OCI-M1 (cell line): ENCODE measurements around the gene NUDT16L1.
A peak's percentile ranks its signal among the peaks of the same experiment; 100 is the strongest.

Experiments
- DNase-seq: peaks from one replicate; lab custom pipeline; 2025; lab: John Stamatoyannopoulos, UW

Gene NUDT16L1

DNA sequence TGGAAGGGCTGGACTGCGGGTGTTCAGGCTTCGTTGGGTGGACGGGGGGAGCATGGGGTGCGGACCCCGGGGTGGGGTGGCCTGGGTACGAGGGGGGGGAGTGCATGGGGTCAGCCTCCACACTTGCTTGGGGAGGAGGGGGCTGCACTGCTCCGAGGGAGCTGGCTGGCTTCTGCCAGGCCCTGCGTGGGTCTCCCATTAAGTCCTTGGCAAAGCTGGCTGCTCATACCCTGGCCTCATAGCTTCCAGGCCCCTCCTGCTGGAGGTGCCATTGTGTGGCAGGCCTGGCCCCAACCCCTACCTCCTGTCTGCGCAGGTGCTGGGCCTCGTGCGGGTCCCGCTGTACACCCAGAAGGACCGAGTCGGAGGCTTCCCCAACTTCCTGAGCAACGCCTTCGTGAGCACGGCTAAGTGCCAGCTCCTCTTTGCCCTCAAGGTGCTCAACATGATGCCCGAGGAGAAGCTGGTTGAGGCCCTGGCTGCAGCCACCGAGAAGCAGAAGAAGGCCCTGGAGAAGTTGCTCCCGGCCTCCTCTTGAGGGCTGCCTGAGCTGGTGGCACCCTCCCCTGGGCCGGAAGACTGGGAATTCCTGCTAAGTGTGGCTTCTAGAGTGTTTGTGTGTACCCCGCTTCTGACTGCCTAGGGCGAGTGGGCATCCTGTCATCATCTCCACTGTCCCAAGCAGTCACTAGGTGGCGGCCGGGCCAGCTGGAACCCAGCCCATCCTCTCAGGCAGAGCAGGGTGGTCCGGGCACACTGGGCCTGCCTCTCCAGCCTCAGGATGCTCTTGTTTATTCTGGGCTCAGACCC is 1.5 kb downstream of the NUDT16L1 start:
- peak; percentile 18 for DNase-seq

DNA sequence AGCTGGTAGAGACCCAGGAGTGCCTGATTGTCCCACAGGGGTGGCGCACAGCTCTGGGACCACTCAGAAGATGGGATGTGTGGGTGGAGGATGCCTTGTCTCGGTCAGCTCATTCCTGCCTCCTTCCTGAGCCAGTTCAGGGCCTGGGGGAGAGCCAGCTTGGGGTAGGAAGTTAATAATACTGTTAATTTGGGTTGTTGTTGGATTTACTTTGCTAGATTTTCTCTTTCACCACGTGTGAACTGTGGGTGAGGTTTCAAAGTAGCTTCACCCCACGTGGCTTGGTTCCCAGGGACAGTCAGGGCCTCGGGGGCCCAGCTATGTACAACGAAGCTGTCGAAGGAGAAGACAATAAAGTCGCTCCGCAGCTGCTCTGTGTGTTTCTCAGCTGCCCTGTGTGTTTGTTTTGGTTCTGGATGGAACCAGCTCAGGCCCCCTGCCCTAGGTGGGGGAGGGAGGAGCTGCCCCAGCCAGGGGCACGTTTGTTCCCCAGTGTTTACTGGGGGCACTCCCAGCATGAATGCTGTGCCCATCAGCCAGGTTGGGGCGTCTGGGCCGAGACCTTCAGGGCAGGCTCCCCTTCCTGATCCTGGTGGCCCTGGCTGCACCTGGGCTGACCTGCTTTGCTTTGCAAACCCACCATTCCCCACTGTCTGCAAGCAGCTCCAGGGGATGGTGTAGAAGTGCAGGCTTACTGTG is 2.3 kb downstream of the NUDT16L1 start:
- DNase-seq = no peak

GRCh38 chr16:4696172-4696904 is 3.0 kb downstream of the NUDT16L1 start:
- no peak for DNase-seq

DNA sequence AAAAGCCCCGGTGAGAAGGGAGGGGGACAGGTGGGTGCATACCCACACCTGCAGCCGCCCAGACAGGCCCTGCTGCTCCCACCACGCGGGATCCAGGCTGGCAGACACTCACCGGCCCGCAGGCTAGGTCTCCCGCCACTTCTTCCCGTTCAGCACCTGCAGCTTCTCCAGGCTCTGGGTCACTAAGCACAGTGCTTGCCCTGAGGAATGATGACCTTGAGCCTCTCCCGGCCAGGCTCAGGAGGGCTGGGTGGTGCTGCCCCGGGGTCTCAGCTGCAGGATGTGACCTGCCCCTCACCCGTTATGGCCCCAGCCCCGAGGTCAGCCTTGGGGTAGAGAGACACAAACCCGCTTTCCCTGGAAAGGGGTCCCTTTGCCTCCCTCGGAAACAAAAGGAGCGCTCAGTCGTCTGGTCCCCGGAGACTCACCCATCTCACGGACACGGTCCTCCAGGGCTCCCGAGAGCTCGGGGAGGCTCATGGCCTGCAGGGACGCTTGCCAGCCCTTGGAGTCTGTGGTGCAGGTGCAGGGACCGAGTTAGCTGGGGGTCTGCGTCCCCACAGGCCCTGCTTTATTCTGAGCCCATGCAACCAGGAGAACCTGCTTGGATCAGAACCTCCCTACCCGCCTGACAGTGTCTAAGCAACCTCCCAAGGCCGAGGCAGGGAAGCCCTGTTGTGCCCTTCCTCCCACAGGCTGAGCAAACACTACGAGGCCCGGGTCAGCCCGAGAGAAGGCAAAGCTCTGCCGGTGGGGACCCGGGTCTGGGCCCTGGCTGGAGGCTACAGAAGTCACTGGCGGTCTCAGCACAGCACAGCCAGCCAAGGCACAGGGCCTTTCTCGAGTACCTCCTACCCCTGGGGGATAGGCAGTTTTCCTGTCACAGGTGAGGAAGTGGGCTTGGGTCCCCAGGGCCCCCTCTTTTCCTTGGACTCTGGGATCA is 3.8 kb downstream of the NUDT16L1 start:
- no peak for DNase-seq

DNA sequence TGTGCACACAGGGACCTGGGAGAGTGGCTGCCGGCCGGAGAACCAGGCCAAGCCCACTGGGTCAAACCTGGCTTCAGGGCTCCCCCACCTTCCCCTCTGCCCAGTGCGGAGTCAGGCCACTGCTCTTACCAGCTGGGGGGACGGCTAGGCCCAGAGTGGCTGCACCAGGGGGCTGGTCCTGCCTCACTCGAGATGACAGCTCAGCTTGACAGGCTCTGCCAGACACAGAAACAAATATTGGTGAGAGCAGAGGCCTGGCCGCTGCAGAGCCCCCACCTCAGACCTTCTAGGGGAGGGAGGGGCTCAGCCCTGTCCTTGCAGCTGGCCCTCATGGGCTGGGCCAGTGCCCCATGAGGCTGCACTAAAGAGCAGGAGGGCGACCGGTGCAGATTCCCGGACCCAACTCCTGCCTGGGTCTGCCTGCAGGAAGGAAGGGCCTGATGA is 4.5 kb downstream of the NUDT16L1 start:
- no peak for DNase-seq

DNA sequence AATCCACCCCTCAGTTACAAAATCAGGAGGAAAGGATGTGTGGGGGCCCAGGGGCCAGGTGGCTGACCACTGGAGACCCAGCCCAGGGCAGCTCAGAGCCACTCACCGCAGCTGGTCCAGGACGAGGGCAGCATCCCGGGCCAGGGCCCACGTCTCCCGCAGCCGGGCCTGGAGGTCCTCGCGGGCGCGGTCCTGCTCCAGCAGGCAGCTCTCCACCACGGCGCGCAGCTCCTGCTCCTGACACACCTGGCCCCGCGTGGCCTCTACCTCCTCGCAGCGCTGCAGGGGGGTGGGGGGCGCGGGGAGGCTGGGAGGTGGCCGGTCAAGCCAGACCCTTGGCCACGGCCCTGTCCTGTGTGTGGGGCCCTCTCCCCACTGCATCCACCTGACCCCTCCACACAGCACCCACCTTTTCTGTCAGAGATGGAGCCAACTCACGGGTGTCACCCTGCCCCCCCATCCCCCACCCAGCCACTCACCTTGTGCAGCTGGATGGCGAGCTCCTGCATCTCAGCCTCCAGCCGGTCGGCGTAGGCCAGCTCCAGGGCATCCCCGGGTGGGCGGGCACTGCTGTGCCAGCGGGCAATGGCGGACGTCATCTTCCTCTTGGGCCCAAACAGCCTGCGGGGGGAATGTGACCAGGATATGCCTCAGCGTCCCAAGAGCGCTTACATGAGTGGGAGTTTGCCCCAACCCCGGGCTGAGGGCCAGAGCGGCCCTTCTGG is 5.1 kb downstream of the NUDT16L1 start:
- no peak for DNase-seq

GRCh38 chr16:4699046-4699556 is 5.7 kb downstream of the NUDT16L1 start:
- DNase-seq = no peak

GRCh38 chr16:4700380-4700996 is 7.1 kb downstream of the NUDT16L1 start:
- no peak for DNase-seq

GRCh38 chr16:4700997-4701743 is 7.8 kb downstream of the NUDT16L1 start:
- no peak for DNase-seq

GRCh38 chr16:4701791-4702465 is 8.6 kb downstream of the NUDT16L1 start:
- no peak for DNase-seq

- no peak for DNase-seq
Measured at GRCh38 chr16:4702466-4702808, 9.1 kb downstream of the NUDT16L1 start.

GRCh38 chr16:4703906-4704305 is 10.5 kb downstream of the NUDT16L1 start:
- DNase-seq = no peak

GRCh38 chr16:4704491-4704890 is 11.1 kb downstream of the NUDT16L1 start:
- no peak for DNase-seq

DNA sequence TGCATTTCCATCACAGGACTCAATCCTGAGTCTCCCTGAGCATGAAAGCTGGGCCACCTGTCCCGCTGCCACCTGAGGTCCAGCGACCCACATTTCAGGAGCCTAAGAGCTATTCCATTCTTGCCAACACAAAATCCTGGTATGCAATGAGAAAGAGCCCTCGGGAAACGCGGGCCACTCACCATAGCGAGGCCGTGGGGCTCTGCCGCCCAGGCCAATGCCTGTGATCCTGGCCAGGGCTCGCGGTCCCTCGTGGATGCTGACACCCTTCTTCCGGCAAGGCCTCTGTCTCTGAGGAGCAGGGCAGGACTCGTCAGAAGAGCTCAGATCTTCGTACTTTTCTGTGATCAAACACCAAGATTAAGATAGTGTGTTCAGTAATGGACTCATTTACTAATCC is 11.6 kb downstream of the NUDT16L1 start:
- DNase-seq = no peak

DNA sequence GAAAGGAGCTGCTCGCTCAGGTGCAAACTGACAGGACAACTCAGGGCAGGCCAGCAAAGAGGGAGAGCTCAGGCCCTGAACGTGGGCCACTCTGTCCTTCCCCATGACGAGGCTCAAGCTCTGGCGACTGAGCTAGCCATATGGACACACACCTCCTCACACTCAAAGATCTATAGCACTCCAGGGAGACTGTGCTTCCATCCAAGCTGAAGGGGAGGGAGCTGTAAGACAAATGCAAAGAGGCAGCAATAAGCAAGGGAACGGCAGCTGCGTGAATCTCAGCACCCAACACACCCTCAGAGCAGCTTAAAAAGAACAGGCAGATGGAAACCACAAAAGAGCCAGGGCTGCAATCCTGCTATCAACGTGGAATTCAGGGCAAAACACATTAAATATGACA is 13.5 kb downstream of the NUDT16L1 start:
- no peak for DNase-seq

- no peak for DNase-seq
Measured at GRCh38 chr16:4709481-4709880, 16.1 kb downstream of the NUDT16L1 start.

- no peak for DNase-seq
Measured at GRCh38 chr16:4713663-4714501, 20.5 kb downstream of the NUDT16L1 start.

DNA sequence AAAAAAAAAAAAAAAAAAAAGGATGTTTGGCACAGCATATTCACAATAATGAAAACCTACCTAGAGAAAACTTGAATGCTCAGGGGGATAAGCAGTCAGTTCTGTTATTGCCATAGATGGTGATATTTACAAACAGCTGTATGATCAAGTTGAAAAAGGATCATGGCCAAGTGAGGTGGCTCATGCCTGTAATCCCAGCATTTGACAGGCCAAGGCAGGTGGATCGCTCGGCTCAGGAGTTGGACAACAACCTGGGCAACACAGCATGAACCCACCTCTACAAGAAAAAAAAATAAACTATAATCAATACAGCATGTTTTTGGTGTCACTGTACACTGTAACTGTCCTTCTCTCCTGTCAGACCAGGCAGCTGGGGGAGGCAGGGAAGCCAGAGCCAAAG is 21.6 kb downstream of the NUDT16L1 start:
- DNase-seq = no peak
